HepG2 (cell line): ENCODE measurements around the gene EPHA1. TPM values are rescaled to one million over a fixed set of nuclear protein-coding genes. Genes with fewer than 3 reads are reported as not detected.

Experiments
- ATAC-seq: fragments of 200-7000 bp; cut with Tn5 transposase; 3 replicates; pipeline ENCODE4 v1.9.1; 2020; ENCODE audit warnings: mild to moderate bottlenecking, moderate library complexity
- BruUV-seq: library from RNA; stranded (reverse); fragments of 400-500 nt; replicated peaks from 2 replicates; lab custom pipeline; 2021; lab: Mats Ljungman, UMichigan
- CTCF ChIA-PET: fragments of 300-600 bp; formaldehyde crosslinking; extraction: SDS; loops from one replicate; lab custom pipeline; 2021; ENCODE audit warnings: low total read pairs, inconsistent platforms, low intra/inter-chr PET ratio; lab: Yijun Ruan, JAX
- POLR2A ChIA-PET: fragments of 350-600 bp; sonication (Branson Sonifier 250); formaldehyde crosslinking; loops from one replicate; lab custom pipeline; 2020; ENCODE audit warnings: antibody characterized with exemption, inconsistent platforms; lab: Yijun Ruan, JAX
- DNase-seq: peaks from one replicate; pipeline ENCODE4 v3.0.0-alpha.2; 2015; ENCODE audit warnings: low spot score
- FAIRE-seq: peaks from 3 replicates; lab custom pipeline; 2011; peaks lifted over from hg19 to GRCh38; lab: Jason Lieb, UNC
- H2AFZ ChIP-seq: one replicate; pipeline ENCODE4 v1.6.1; 2011; ENCODE audit warnings: low read length, inconsistent platforms
- H3K27ac ChIP-seq: fragments of 300-600 bp; 3 replicates; pipeline ENCODE4 v1.8.0; 2011; ENCODE audit warnings: mixed run types, mild to moderate bottlenecking, mixed read lengths, low read length, inconsistent platforms; ENCODE audit not compliant: insufficient read depth; ENCODE audit errors: extremely low read length
- H3K27me3 ChIP-seq, 2 experiments: fragments of 200-600 bp in 1 of 2; 2 replicates in 1 of 2; 3 replicates in 1 of 2; pipeline versions ENCODE4 v1.6.0 to v1.8.0; 2011; ENCODE audit warnings: low read length in 2 of 2, mild to moderate bottlenecking in 2 of 2, moderate library complexity in 2 of 2, inconsistent platforms in 1 of 2; ENCODE audit not compliant: insufficient read depth in 2 of 2, control insufficient read depth in 1 of 2
- H3K36me3 ChIP-seq, 2 experiments: fragments of 200-600 bp in 1 of 2; replicated peaks in 1 of 2; 2 replicates in 1 of 2; 3 replicates in 1 of 2; pipeline versions ENCODE4 v1.5.1 to v1.8.0; 2011; ENCODE audit warnings: low read length in 2 of 2, inconsistent platforms in 1 of 2; ENCODE audit not compliant: insufficient read depth in 2 of 2, control insufficient read depth in 1 of 2
- H3K4me1 ChIP-seq: 2 replicates; pipeline ENCODE4 v1.5.1; 2012; ENCODE audit warnings: low read length, inconsistent platforms; ENCODE audit not compliant: insufficient read depth
- H3K4me2 ChIP-seq: 2 replicates; pipeline ENCODE4 v1.6.0; 2011; ENCODE audit warnings: low read depth, low read length, inconsistent platforms
- H3K4me3 ChIP-seq, 3 experiments: fragments of 200-600 bp in 1 of 3; sonication (generic), shearing (Covaris generic) in 1 of 3; replicated peaks in 1 of 3; 2 replicates each; pipeline ENCODE4 v1.5.1; 2011 to 2016; ENCODE audit warnings: low read length in 3 of 3, inconsistent platforms in 2 of 3, low read depth in 2 of 3, mild to moderate bottlenecking in 2 of 3, control low read depth in 1 of 3, mixed read lengths in 1 of 3; ENCODE audit not compliant: insufficient read depth in 1 of 3
- H3K79me2 ChIP-seq: one replicate; pipeline ENCODE4 v1.6.1; 2011; ENCODE audit warnings: low read length, inconsistent platforms; ENCODE audit not compliant: insufficient read depth
- H3K9ac ChIP-seq: 2 replicates; pipeline ENCODE4 v1.6.0; 2011; ENCODE audit warnings: mild to moderate bottlenecking, low read depth, low read length, inconsistent platforms; ENCODE audit not compliant: insufficient read depth
- H3K9me3 ChIP-seq: 2 replicates; pipeline ENCODE4 v1.5.1; 2012; ENCODE audit warnings: mild to moderate bottlenecking, low read length
- H4K20me1 ChIP-seq: 2 replicates; pipeline ENCODE4 v1.6.0; 2011; ENCODE audit warnings: inconsistent platforms, mild to moderate bottlenecking, low read length, moderate library complexity; ENCODE audit not compliant: insufficient read depth
- NCOR1 ChIP-seq: fragments of 200-600 bp; sonication (generic); IDR thresholded peaks from 2 replicates; pipeline ENCODE4 v1.7.0; 2017; ENCODE audit warnings: antibody characterized with exemption, low read length, borderline replicate concordance
- POLR2A ChIP-seq, 2 experiments: IDR thresholded peaks; 2 replicates each; pipeline ENCODE4 v1.6.1; 2011; ENCODE audit warnings: low read depth in 2 of 2, low read length in 2 of 2, mild to moderate bottlenecking in 1 of 2, moderate library complexity in 1 of 2; ENCODE audit not compliant: insufficient read depth in 1 of 2
- ZNF124 ChIP-seq: sonication (generic); formaldehyde crosslinking; IDR thresholded peaks from 2 replicates; pipeline ENCODE4 v1.4.0; 2020; ENCODE audit warnings: missing genetic modification reagents
- WGBS: methylation state at CpG from one replicate; pipeline ENCODE4 v1.1.6; 2017; ENCODE audit warnings: low lambda C conversion rate; 5-methylcytosine and 5-hydroxymethylcytosine counted together
- in situ Hi-C: cut with HindIII; loops from 2 replicates; pipeline ENCODE4 v1.10.0; 2017; ENCODE audit warnings: low pct_unique_long_range_greater_than_20kb; ENCODE audit not compliant: extremely low pct_ligation_motif_present
- intact Hi-C: fragments of 100-400 bp; cut with micrococcal nuclease; formaldehyde crosslinking; loops from one replicate; pipeline ENCODE4 v1.10.0; 2022; ENCODE audit not compliant: unreplicated experiment
- polyA plus RNA-seq, 8 experiments: library from polyadenylated mRNA; depleted of rRNA in 3 of 8; stranded (reverse) in 7 of 8; unstranded in 1 of 8; fragments of >200 nt; fragmentation: Illumina TruSeq in 4 of 8; extraction: Trizol in 4 of 8; gene quantifications; 2 replicates each; pipeline versions ENCODE4 v1.2.1 to v1.2.3, GENCODE V29; 2011 to 2016; ENCODE audit warnings: low read depth in 4 of 8, missing spikeins in 1 of 8, mixed read lengths in 1 of 8; ENCODE audit not compliant: insufficient read depth in 1 of 8
- total RNA-seq, 5 experiments: library from RNA; depleted of rRNA; stranded (reverse); fragments of >200 nt; fragmentation: Illumina TruSeq; extraction: Trizol; gene quantifications; 2 replicates each; pipeline ENCODE4 v1.2.3, GENCODE V29; 2016; ENCODE audit warnings: low read depth in 1 of 5
- TF ChIP-seq, protein P1 (sequence below): sonication (generic); formaldehyde crosslinking; IDR thresholded peaks from 2 replicates; pipeline ENCODE4 v1.5.1; 2020; ENCODE audit warnings: mild to moderate bottlenecking, moderate library complexity, missing genetic modification reagents

Gene EPHA1
- total and polyA plus RNA-seq, 2 of the 13 experiments (the other 11 are each of a cell fraction or from before 2014, with no cell fraction given), result 4.6 to 17.1 TPM

DNA sequence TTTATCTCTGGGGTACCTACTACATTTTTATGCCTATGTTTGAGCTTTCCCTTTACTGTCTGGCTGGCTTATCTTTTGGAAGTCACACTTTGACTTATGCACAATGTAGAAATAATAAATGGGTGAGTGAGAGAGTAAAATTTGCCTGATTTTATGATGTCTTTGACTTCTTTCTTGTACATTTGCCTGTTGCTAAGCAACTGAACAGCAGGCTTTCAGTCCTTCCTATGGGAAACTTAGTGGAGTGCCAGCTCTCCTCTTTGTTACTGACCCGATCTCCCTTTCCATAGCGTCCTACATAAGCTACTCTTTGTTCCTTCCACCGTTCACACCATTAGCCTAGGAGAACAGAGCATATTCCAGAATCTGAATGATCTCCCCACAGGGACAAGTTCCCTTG lies 38.8 kb upstream of the EPHA1 start:
- no peak overlapping the region for H3K27ac ChIP-seq
- H3K27me3 ChIP-seq, result no peaks in the 10 kb centered on the region; a peak in 1 of 5 replicates
- H3K9ac ChIP-seq, result no peak overlapping the region
- in situ Hi-C loops (no loop called here), intact Hi-C loops (no loop called here)
- no peaks in the 10 kb centered on the region for H4K20me1 ChIP-seq
- H3K4me1 ChIP-seq, result peaks cover 24% of the 10 kb centered on the region
- H2AFZ ChIP-seq, result no peak overlapping the region
- FAIRE-seq, result no peak
- 37% methylated on average over 3 of the region's 3 CpGs for WGBS
- ChIA-PET POLR2A (no interaction called here), CTCF (no interaction called here)
- TF ChIP-seq ZNF124 (CRISPR knock-in tag) (no peak), POLR2A (IDR thresholded peaks at IDR 0.05; ENCODE audit: insufficient read depth in 1 of 2, low read depth in 2 of 2, low read length in 2 of 2) (no peak)
- no peaks in the 10 kb centered on the region for H3K79me2 ChIP-seq
- BruUV-seq, result no TSS peak
- no peak overlapping the region for H3K4me3 ChIP-seq
- no peak for DNase-seq
- H3K9me3 ChIP-seq, result no peaks in the 10 kb centered on the region
- ATAC-seq, result no peak
- no peak overlapping the region for H3K4me2 ChIP-seq
- no peaks in the 10 kb centered on the region for H3K36me3 ChIP-seq

DNA sequence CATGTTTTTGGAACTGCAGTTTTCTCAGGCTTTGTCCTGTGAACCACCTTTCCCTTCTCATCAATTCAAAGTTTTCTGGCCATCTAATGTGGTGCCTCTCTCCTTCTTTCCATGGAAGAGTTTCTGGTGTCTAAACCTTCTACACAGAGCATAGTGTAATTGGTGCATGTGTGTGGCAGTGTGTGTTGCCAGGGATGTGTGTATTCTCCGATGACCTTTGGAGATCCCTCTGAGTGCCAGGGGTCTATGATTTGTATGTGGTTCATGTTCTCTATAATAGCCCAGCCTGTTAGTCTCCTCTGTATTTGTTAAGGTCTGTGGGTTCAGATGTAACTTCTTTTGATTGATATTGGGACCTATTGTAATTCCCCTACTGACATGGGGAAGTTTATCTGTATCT lies 36.1 kb upstream of the EPHA1 start:
- Histone ChIP-seq H3K36me3 (no peaks in the 10 kb centered on the region), H4K20me1 (no peaks in the 10 kb centered on the region), H3K27ac (no peak overlapping the region), H3K4me1 (peaks cover 24% of the 10 kb centered on the region), H3K79me2 (no peaks in the 10 kb centered on the region), H2AFZ (no peak overlapping the region)
- DNase-seq, result no peak
- peak; percentile 52 for ATAC-seq
- POLR2A ChIA-PET, result no interaction called here
- no peak for FAIRE-seq
- TF ChIP-seq, protein P1, sequence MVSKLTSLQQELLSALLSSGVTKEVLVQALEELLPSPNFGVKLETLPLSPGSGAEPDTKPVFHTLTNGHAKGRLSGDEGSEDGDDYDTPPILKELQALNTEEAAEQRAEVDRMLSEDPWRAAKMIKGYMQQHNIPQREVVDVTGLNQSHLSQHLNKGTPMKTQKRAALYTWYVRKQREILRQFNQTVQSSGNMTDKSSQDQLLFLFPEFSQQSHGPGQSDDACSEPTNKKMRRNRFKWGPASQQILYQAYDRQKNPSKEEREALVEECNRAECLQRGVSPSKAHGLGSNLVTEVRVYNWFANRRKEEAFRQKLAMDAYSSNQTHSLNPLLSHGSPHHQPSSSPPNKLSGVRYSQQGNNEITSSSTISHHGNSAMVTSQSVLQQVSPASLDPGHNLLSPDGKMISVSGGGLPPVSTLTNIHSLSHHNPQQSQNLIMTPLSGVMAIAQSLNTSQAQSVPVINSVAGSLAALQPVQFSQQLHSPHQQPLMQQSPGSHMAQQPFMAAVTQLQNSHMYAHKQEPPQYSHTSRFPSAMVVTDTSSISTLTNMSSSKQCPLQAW (CRISPR knock-in tag), result no peak
- peak; percentile 15; the same call in 1 of the 2 replicates for TF ChIP-seq NCOR1
- TF ChIP-seq, all 625 proteins: peak for 1
- peak overlapping the region; percentile 59 for H3K4me2 ChIP-seq
- no peak overlapping the region; a peak in 1 of 6 replicates for H3K4me3 ChIP-seq
- H3K9ac ChIP-seq, result no peak overlapping the region
- 11% methylated on average over 1 of the region's 1 CpG for WGBS
- in situ Hi-C loops, result no loop called here
- intact Hi-C loops, result no loop called here
- H3K9me3 ChIP-seq, result no peaks in the 10 kb centered on the region
- H3K27me3 ChIP-seq, result peaks cover 0 to 3% of the 10 kb centered on the region in 2 experiments; a peak in 1 of 5 replicates
- BruUV-seq, result no TSS peak
- CTCF ChIA-PET, result no interaction called here
